ENCODE measurements around the gene FTO.
"Not testable (repeated sequence)": the region's sequence is repeated elsewhere in the genome, so short reads cannot be mapped to it uniquely, and the experiment has no call there.

FTO gene

GRCh38 chr16:54177052-54177861 lies 473.3 kb downstream of the FTO start:
- no peak for DNase-seq (ENCODE audit: low read depth)

- DNase-seq (ENCODE audit: low read depth): no peak
These were observed 474.0 kb downstream of the FTO start for GRCh38 chr16:54177862-54178477.

GRCh38 chr16:54178478-54178976 lies 474.6 kb downstream of the FTO start:
- peak; percentile 34 for DNase-seq (ENCODE audit: low read depth)

GRCh38 chr16:54180421-54181359 lies 476.7 kb downstream of the FTO start:
- peak; percentile 47 for DNase-seq (ENCODE audit: low read depth)

GRCh38 chr16:54181683-54182329 lies 477.9 kb downstream of the FTO start:
- DNase-seq (ENCODE audit: low read depth): not testable (repeated sequence)

- DNase-seq (ENCODE audit: low read depth): no peak
These were observed 481.1 kb downstream of the FTO start for GRCh38 chr16:54185045-54185444.

GRCh38 chr16:54191163-54191562 lies 487.2 kb downstream of the FTO start:
- no peak for DNase-seq (ENCODE audit: low read depth)

- no peak for DNase-seq (ENCODE audit: low read depth)
These were observed 487.6 kb downstream of the FTO start for GRCh38 chr16:54191592-54191991.

- DNase-seq (ENCODE audit: low read depth): no peak
These were observed 489.2 kb downstream of the FTO start for GRCh38 chr16:54193013-54193664.

- DNase-seq (ENCODE audit: low read depth): peak; percentile 49
These were observed 489.8 kb downstream of the FTO start for GRCh38 chr16:54193665-54194333.

- no peak for DNase-seq (ENCODE audit: low read depth)
These were observed 490.4 kb downstream of the FTO start for GRCh38 chr16:54194334-54194743.

- DNase-seq (ENCODE audit: low read depth): no peak
These were observed 493.8 kb downstream of the FTO start for GRCh38 chr16:54197758-54198157.

- DNase-seq (ENCODE audit: low read depth): peak; percentile 71
These were observed 495.7 kb downstream of the FTO start for GRCh38 chr16:54199487-54200160.

- DNase-seq (ENCODE audit: low read depth): no peak
These were observed 496.2 kb downstream of the FTO start for GRCh38 chr16:54200161-54200534.

- no peak for DNase-seq (ENCODE audit: low read depth)
These were observed 496.8 kb downstream of the FTO start for GRCh38 chr16:54200720-54201119.

GRCh38 chr16:54201200-54201599 lies 497.2 kb downstream of the FTO start:
- no peak for DNase-seq (ENCODE audit: low read depth)

Data from amniotic epithelial cell (primary cell).